ENCODE data around the gene LRRC4C.

DNA sequence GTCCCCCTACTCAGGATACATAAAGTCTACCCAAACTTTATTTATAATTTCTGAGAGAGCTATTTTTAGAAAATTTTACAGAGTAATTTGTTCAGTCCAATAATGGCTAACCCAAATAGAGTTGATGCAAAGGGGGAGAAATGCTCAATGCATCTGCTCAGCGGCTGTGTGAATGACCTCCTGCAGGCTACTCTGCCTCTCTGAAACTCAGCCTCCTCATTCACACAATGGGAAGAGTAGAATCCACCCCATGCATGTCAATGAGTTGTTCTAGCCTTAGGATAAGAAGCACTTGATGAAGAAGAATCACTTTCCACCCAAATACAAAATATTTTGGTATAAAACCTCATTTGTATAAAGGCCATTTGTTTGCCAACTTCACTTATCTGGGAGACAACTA, 1204.0 kb downstream of the LRRC4C start:
- TF ChIP-seq POLR2A (IDR thresholded peaks at IDR 0.05; ENCODE audit: low read depth, low read length) (no peak), POLR2AphosphoS5 (IDR thresholded peaks at IDR 0.05; ENCODE audit: insufficient read depth, low read depth, low read length) (no peak), EZH2 (IDR thresholded peaks at IDR 0.05; ENCODE audit: borderline replicate concordance, low read depth, low read length, severe bottlenecking) (no peak), MAX (IDR thresholded peaks at IDR 0.05; ENCODE audit: insufficient read depth, insufficient read length) (no peak)
- TF ChIP-seq, protein P1, sequence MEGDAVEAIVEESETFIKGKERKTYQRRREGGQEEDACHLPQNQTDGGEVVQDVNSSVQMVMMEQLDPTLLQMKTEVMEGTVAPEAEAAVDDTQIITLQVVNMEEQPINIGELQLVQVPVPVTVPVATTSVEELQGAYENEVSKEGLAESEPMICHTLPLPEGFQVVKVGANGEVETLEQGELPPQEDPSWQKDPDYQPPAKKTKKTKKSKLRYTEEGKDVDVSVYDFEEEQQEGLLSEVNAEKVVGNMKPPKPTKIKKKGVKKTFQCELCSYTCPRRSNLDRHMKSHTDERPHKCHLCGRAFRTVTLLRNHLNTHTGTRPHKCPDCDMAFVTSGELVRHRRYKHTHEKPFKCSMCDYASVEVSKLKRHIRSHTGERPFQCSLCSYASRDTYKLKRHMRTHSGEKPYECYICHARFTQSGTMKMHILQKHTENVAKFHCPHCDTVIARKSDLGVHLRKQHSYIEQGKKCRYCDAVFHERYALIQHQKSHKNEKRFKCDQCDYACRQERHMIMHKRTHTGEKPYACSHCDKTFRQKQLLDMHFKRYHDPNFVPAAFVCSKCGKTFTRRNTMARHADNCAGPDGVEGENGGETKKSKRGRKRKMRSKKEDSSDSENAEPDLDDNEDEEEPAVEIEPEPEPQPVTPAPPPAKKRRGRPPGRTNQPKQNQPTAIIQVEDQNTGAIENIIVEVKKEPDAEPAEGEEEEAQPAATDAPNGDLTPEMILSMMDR (IDR thresholded peaks at IDR 0.05; ENCODE audit: extremely low read depth in 1 of 2, insufficient read depth in 1 of 2, low read depth in 1 of 2, low read length in 2 of 2) = no peak

All from endothelial cell of umbilical vein (primary cell).